ENCODE data around the gene TRIM24. TPM values are rescaled to one million over a fixed set of nuclear protein-coding genes. Genes with fewer than 3 reads are reported as not detected.

TRIM24 gene
- total and polyA plus RNA-seq, 2 of the 13 experiments (the other 11 are each of a cell fraction or from before 2014, with no cell fraction given): 100 to 106 TPM

DNA sequence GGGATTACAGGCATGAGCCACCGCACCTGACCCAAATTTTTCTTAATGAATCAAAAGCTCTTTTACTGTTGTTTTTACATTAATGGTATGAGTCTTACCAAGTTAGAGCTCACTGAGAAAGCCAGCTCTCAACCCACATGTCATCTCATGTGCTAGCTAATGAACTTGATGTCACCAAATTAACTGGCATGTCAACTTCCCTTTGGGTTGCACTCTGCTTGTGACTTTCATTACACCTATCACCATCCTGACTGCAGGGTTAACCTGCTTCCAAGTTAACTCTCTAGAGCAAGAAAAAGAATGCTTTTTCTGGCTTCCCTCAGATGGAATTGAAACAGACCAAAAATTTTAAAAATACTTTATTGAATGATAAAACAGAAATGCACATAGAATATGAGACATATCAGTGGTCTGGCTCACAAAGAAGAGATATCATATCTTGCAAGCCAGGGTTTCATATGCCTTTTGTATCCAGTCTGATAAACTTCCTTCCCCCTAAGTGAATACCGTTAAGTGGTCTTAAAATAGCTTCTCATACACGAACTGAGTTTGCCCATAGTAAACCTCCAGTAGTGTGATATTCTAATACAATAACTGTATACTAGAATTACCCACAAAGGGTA is 42.9 kb upstream of the TRIM24 start:
- Histone ChIP-seq H2AFZ (ENCODE audit: low read length) (no peak overlapping the region), H3K9me3 (ENCODE audit: low read length) (no peaks in the 10 kb centered on the region), H3K4me3 (replicated peaks in 1 of 3; ENCODE audit: insufficient read depth in 1 of 3, low read depth in 2 of 3, low read length in 3 of 3) (no peak overlapping the region), H3K27me3 (ENCODE audit: control insufficient read depth in 1 of 2, insufficient read depth in 2 of 2, low read length in 2 of 2) (no peaks in the 10 kb centered on the region), H3K4me1 (ENCODE audit: insufficient read depth, low read length) (peaks cover 32% of the 10 kb centered on the region), H3K27ac (ENCODE audit: extremely low read length, insufficient read depth, low read length) (peak overlapping the region; percentile 29), H3K36me3 (replicated peaks in 1 of 2; ENCODE audit: control insufficient read depth in 1 of 2, insufficient read depth in 2 of 2, low read length in 2 of 2) (no peaks in the 10 kb centered on the region), H3K4me2 (ENCODE audit: low read depth, low read length) (peak overlapping the region; percentile 40; the same call in 1 of the 2 replicates), H4K20me1 (ENCODE audit: insufficient read depth, low read length) (no peaks in the 10 kb centered on the region), H3K79me2 (ENCODE audit: insufficient read depth, low read length) (no peaks in the 10 kb centered on the region), H3K9ac (ENCODE audit: insufficient read depth, low read depth, low read length) (no peak overlapping the region)
- POLR2A ChIA-PET: interaction anchor here (0.6 to 1.6 kb wide), 6 partner anchors 21 to 352 kb away, joined by 3 to 7 read pairs (median 4); partner anchors contain the start of gene TRIM24
- in situ Hi-C loops (cut with HindIII; ENCODE audit: extremely low pct_ligation_motif_present, low pct_unique_long_range_greater_than_20kb) (no loop called here), intact Hi-C loops (cut with micrococcal nuclease; ENCODE audit: unreplicated experiment) (no loop called here)
- no TSS peak for BruUV-seq (replicated peaks)
- DNase-seq (ENCODE audit: low spot score) (no peak), ATAC-seq (no peak), FAIRE-seq (no peak)
- 81% methylated on average over 3 of the region's 3 CpGs for WGBS (ENCODE audit: low lambda C conversion rate)
- CTCF ChIA-PET (ENCODE audit: low intra/inter-chr PET ratio, low total read pairs): no interaction called here
- no peak for TF ChIP-seq MEIS1 (CRISPR knock-in tag; IDR thresholded peaks at IDR 0.05; ENCODE audit: borderline replicate concordance)
- TF ChIP-seq, protein P1, sequence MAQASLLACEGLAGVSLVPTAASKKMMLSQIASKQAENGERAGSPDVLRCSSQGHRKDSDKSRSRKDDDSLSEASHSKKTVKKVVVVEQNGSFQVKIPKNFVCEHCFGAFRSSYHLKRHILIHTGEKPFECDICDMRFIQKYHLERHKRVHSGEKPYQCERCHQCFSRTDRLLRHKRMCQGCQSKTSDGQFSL (CRISPR knock-in tag; IDR thresholded peaks at IDR 0.05): no peak
- no peak for TF ChIP-seq TP53 (CRISPR knock-in tag; conservative IDR thresholded peaks at IDR 0.05)
- TF ChIP-seq, protein P2, sequence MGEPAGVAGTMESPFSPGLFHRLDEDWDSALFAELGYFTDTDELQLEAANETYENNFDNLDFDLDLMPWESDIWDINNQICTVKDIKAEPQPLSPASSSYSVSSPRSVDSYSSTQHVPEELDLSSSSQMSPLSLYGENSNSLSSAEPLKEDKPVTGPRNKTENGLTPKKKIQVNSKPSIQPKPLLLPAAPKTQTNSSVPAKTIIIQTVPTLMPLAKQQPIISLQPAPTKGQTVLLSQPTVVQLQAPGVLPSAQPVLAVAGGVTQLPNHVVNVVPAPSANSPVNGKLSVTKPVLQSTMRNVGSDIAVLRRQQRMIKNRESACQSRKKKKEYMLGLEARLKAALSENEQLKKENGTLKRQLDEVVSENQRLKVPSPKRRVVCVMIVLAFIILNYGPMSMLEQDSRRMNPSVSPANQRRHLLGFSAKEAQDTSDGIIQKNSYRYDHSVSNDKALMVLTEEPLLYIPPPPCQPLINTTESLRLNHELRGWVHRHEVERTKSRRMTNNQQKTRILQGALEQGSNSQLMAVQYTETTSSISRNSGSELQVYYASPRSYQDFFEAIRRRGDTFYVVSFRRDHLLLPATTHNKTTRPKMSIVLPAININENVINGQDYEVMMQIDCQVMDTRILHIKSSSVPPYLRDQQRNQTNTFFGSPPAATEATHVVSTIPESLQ (CRISPR knock-in tag; conservative IDR thresholded peaks at IDR 0.05): no peak
- no peak for TF ChIP-seq RELA (CRISPR knock-in tag; IDR thresholded peaks at IDR 0.05)
- no peak for TF ChIP-seq HIVEP1 (CRISPR knock-in tag; IDR thresholded peaks at IDR 0.05)
